Right cardiac atrium (tissue), 5 donors: ENCODE measurements around the gene FN3KRP. TPM values are rescaled to one million over a fixed set of nuclear protein-coding genes. Genes with fewer than 3 reads are reported as not detected.

Source experiments
- ATAC-seq, 2 donors: fragments of 200-7000 bp; cut with Tn5 transposase; one replicate each; pipeline versions ENCODE4 v1.8.0 to v1.9.1; 2020; ENCODE audit warnings: moderate library complexity in 2 of 2, mild to moderate bottlenecking in 1 of 2
- DNase-seq, 3 donors: peaks; one replicate each; pipeline ENCODE4 v3.0.0-alpha.2; 2020
- H3K27ac ChIP-seq: one replicate; pipeline ENCODE4 v1.5.1; 2013; ENCODE audit warnings: mild to moderate bottlenecking, low read length, control low read depth, moderate library complexity
- H3K27me3 ChIP-seq: one replicate; pipeline ENCODE4 v1.6.1; 2013; ENCODE audit not compliant: control insufficient read depth, insufficient read depth
- H3K4me1 ChIP-seq: one replicate; pipeline ENCODE4 v1.6.1; 2013; ENCODE audit warnings: low read length; ENCODE audit not compliant: control insufficient read depth, insufficient read depth
- H3K4me3 ChIP-seq: one replicate; pipeline ENCODE4 v1.5.1; 2013; ENCODE audit warnings: low read length, control low read depth
- H3K9me3 ChIP-seq: one replicate; pipeline ENCODE4 v1.6.1; 2013; ENCODE audit warnings: low read length; ENCODE audit not compliant: control insufficient read depth
- WGBS: extraction: QIAGEN DNeasy Blood & Tissue Kit; methylation state at CpG from one replicate; pipeline ENCODE4 v1.1.7; 2013; 5-methylcytosine and 5-hydroxymethylcytosine counted together
- intact Hi-C, 4 donors: fragments of 100-400 bp; cut with DNase I; formaldehyde crosslinking; loops; one replicate each; pipeline versions ENCODE4 v1.11.0 to v1.14.0; 2022 to 2023
- long read RNA-seq, 4 donors: library from polyadenylated mRNA; unstranded; transcript quantifications; one replicate each; pipeline ENCODE4 v2.0.0, GENCODE V29; 2020 to 2021
- polyA plus RNA-seq: library from polyadenylated mRNA; stranded (reverse); fragments of 200-250 nt; gene quantifications from one replicate; pipeline ENCODE4 v1.2.3, GENCODE V29; 2013
- total RNA-seq, 4 donors: library from RNA; stranded (reverse); fragmentation: NEBNext Ultra II Directional; extraction: Animal tissue kit (Norgen Biotek cat#: 25700); gene quantifications; one replicate each; pipeline ENCODE4 v1.2.1, GENCODE V29; 2021
- donor health status: healthy with polysubstance abuse.
- donor health status: DM: no; HTN: yes; CAD: no.
- donor health status: DM: no; HTN: no; CAD: no.
- donor health status: DM: no; HTN: yes; CAD: no; lungs with severe emphysema.
- donor health status: DM: yes; HTN: yes; CAD: no.

Gene FN3KRP, protein sequence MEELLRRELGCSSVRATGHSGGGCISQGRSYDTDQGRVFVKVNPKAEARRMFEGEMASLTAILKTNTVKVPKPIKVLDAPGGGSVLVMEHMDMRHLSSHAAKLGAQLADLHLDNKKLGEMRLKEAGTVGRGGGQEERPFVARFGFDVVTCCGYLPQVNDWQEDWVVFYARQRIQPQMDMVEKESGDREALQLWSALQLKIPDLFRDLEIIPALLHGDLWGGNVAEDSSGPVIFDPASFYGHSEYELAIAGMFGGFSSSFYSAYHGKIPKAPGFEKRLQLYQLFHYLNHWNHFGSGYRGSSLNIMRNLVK
- total RNA-seq (10 to 100 TPM; 10.4 to 15.0 (median 14.1) TPM), polyA plus RNA-seq (14.1 TPM)
- long read RNA-seq, donor 1, transcript FN3KRP-201 (6 exons, 1,849 nt): major isoform, 68 of 76 reads
- long read RNA-seq, donor 1, partial matches to known transcripts: 1 of 76 reads
- long read RNA-seq, donor 1, other reads (novel, unspliced or antisense): 6 of 76 reads
- long read RNA-seq, donor 2, transcript FN3KRP-201 (6 exons, 1,849 nt): major isoform, 18 of 19 reads
- long read RNA-seq, donor 2, partial matches to known transcripts: 0 of 19 reads
- long read RNA-seq, donor 2, other reads (novel, unspliced or antisense): 1 of 19 reads
- long read RNA-seq, donor 3, transcript FN3KRP-201 (6 exons, 1,849 nt): major isoform, 80 of 86 reads
- long read RNA-seq, donor 3, partial matches to known transcripts: 1 of 86 reads
- long read RNA-seq, donor 3, other reads (novel, unspliced or antisense): 5 of 86 reads
- long read RNA-seq, donor 4, transcript FN3KRP-201 (6 exons, 1,849 nt): major isoform, 32 of 32 reads
- long read RNA-seq, donor 4, partial matches to known transcripts: 0 of 32 reads
- long read RNA-seq, donor 4, other reads (novel, unspliced or antisense): 0 of 32 reads

DNA sequence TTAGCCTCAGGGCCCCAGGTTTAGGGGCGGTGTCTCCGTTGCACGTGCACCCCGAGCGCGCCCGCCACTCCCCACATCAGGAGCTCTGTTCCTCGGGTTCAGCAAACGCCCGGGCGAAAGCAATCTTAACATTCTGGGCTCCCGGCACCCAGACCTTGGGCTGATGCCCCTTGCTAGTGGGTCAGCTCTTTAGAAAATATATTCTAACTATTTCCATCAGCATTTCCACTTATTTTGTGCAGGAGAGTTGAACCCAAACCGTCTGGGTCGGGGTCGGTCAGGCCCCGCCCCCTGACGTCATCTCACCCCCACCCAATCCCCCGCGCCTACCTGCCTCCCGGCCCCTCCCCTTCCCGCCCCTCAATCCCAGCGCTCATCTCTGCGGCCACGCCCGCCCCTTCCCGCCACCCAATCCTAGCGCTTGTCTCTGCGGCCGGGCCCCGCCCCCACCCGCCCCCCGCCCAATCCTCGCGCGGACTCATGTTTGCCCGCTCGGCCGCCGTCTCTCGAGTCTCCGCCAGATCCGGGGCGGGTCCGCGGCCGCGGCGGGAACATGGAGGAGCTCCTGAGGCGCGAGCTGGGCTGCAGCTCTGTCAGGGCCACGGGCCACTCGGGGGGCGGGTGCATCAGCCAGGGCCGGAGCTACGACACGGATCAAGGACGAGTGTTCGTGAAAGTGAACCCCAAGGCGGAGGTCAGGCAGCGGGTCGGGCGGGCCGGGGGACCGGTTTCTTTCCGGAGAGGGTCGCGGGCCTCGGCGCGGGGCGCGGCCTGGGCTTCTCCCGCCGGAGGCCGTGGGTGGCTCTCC is at the start of gene FN3KRP:
Gene FN3KRP, plus strand, starts transcription at position 504 of the 808 bp plus-strand sequence. Its CDS starts 50 bp downstream, at position 554.
- H3K4me3 ChIP-seq: peak within 1 kb of the TSS; percentile 86
- intact Hi-C loops: no loop called here
- H3K4me1 ChIP-seq: peaks cover 4% of the 10 kb centered on the region
- under 1% methylated on average over 75 of the region's 75 CpGs for WGBS
- H3K9me3 ChIP-seq: no peaks in the 10 kb centered on the region
- peak; percentile 97 to 99 (median 99) for DNase-seq
- no peaks in the 10 kb centered on the region for H3K27me3 ChIP-seq
- H3K27ac ChIP-seq: no peak within 1 kb of the TSS
- peak; percentile 97 to 98 for ATAC-seq

DNA sequence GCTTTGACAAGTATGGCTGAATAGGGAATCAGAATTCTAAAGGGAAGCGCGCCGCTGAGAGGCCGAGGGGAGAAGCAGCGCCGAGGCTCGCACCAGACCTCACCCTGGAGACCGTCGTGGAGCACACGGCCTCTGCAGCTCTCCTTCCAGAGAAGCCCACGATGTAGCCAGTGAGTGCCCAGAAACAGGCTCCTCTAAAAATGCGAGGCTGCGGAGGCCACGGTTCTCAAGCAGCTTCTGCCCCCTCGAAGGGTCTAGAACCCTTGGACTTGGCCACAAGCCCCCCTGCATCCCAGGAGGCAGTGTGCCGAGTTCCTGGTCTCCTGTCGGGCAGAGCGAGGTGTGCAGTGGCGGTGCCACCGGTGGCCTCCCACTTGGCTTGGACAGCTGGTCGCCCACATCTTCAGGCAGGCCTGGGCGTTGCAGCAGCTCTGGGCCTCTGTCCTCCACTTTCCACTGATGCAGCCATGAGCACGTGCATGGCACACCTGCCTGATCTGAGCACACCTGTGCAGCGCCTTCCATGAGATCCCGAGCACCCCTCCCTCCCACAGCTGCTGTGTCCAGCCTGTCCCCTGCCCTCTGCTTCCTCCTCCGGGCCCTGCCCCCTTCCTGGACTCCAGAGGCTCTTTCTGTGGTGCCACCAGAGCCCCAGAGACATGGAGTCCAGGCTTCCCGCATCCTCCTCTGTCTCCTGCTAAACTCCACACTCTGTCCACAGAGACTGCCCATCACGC is 49.4 kb upstream of the FN3KRP start:
- DNase-seq (peak in 1 of 3 donors; percentile 30), ATAC-seq (no peak)
- Histone ChIP-seq H3K9me3 (no peaks in the 10 kb centered on the region), H3K27ac (no peak overlapping the region), H3K4me3 (no peak overlapping the region), H3K27me3 (no peaks in the 10 kb centered on the region), H3K4me1 (no peaks in the 10 kb centered on the region)
- intact Hi-C loops: loop anchor here in 3 of 4 donors (5.0 to 10.0 kb wide), 3 partner anchors 88 to 108 kb away; partner anchors contain the start of gene TBCD (in 1 of the 3)
- WGBS: 91% methylated on average over 28 of the region's 28 CpGs

DNA sequence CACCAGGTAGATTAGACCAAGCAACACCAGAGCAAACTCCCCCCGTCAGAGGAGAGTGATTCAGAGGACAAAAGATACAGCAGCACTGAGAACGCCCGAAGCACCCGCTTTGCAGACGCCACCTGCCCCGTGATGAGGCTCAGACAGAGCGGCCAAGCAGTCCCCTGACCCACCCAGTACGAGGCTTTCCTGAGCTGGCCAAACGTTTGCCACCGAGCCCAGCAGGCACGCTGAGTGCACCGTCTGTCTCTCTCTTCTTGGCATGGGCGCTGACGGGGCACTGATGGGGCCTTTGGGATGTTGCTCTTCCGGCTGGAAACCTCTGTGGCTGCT is 48.9 kb upstream of the FN3KRP start:
- peak in 1 of 3 donors; percentile 36 for DNase-seq
- no peak for ATAC-seq

DNA sequence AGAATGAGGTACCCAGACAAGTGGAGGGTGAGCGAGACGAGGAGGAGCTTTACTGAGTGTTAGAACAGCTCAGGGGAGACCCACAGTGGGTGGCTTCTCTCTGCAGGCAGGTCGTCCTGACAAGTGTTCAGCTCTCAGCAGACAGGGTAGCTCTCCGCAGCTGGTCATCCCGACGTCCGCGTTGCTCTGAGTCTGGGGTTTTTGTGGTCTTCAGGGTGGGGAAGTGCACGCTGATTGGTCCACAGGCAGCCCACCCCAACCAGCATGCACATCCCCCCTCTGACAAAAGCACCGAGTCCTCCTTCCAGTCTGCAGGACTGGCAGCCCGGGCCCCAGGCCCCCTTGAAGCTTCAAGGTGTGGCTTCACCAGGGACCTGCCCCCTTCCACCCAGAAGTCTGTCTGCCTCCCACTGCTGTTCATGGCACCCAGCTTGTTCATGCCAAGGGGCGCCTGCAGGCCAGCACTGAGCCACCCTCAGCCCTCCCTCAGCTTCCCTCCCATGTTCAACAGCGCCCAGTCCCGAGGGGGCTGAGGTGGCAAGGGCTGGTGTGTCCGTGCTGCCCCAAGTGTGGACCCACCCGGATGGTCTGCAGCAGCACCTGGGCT is 48.4 kb upstream of the FN3KRP start:
- Histone ChIP-seq H3K4me1 (no peaks in the 10 kb centered on the region), H3K27me3 (no peaks in the 10 kb centered on the region), H3K27ac (no peak overlapping the region), H3K9me3 (no peaks in the 10 kb centered on the region), H3K4me3 (no peak overlapping the region)
- DNase-seq: no peak
- intact Hi-C loops: loop anchor here in 3 of 4 donors (5.0 to 10.0 kb wide), 3 partner anchors 87 to 107 kb away; partner anchors contain the start of gene TBCD (in 1 of the 3)
- WGBS: 82% methylated on average over 16 of the region's 16 CpGs
- ATAC-seq: no peak

More for the DNA sequence above, 48.9 kb upstream of the FN3KRP start:
- Histone ChIP-seq H3K27ac (no peak overlapping the region), H3K27me3 (no peaks in the 10 kb centered on the region), H3K4me3 (no peak overlapping the region), H3K4me1 (no peaks in the 10 kb centered on the region), H3K9me3 (no peaks in the 10 kb centered on the region)
- intact Hi-C loops: loop anchor here in 3 of 4 donors (5.0 to 10.0 kb wide), 3 partner anchors 87 to 107 kb away; partner anchors contain the start of gene TBCD (in 1 of the 3)
- 89% methylated on average over 15 of the region's 15 CpGs for WGBS

DNA sequence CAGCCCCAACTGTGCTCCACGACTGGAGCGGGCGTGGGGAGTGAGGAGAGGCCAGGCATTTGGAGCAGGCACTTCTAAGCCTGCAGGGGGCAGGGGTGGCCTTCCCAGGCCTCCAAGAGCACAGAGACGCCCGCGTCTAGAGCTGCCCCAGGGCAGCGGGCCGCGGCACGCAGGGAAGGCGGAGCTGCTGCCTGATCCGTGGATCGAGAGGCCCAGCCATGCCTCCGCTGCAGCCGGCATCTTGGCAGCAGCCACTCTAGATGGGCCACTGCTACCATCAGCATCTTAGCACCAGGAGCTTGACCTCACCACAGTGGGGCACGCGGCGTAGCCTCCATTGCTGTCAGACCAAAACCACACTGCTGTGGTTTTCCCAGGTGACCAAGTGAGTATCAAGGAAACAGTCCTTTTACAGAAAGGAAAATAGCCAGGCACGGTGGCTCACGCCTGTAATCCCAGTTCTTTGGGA is 47.8 kb upstream of the FN3KRP start:
- DNase-seq (peak; percentile 57 to 86 (median 78)), ATAC-seq (peak; percentile 83)
- H3K9me3 ChIP-seq: no peaks in the 10 kb centered on the region
- H3K4me1 ChIP-seq: no peaks in the 10 kb centered on the region
- H3K27ac ChIP-seq: no peak overlapping the region
- 53% methylated on average over 20 of the region's 20 CpGs for WGBS
- intact Hi-C loops: loop anchor here in 3 of 4 donors (5.0 to 10.0 kb wide), 3 partner anchors 86 to 106 kb away; partner anchors contain the start of gene TBCD (in 1 of the 3)
- H3K27me3 ChIP-seq: no peaks in the 10 kb centered on the region
- no peak overlapping the region for H3K4me3 ChIP-seq

DNA sequence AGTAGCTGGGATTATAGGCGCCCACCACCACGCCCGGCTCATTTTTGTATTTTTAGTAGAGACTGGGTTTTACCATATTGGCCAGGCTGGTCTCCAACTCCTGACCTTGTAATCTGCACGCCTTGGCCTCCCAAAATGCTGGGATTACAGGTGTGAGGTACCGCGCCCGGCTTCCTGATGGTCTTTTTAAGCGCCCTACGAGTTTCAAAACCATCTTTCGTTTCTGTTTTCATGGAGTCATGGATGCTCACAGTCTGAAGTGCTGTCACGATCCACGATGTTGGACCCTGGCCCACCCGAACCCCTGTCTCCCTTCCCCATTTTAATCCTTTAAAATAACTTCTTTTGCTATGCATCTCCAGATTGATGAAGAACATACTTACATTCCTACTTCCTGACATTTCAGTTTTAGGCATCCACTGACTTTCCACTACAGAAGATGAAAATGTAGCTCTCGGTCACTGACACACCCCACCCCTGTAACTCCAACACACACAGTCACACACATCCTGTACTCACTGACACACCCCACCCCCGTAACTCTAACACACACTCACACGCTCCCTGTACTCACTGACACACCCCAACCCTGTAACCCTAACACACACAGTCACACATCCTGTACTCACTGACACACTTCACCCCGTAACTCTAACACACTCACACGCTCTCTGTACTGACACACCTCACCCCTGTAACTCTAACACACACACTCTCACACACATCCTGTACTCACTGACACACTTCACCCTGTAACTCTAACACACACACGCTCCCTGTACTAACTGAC is 45.6 kb upstream of the FN3KRP start:
- H3K27ac ChIP-seq: no peak overlapping the region
- no peaks in the 10 kb centered on the region for H3K9me3 ChIP-seq
- H3K4me3 ChIP-seq: no peak overlapping the region
- ATAC-seq (no peak), DNase-seq (peak in 1 of 3 donors; percentile 37)
- intact Hi-C loops: no loop called here
- WGBS: 91% methylated on average over 19 of the region's 19 CpGs
- H3K27me3 ChIP-seq: no peaks in the 10 kb centered on the region
- H3K4me1 ChIP-seq: no peaks in the 10 kb centered on the region

DNA sequence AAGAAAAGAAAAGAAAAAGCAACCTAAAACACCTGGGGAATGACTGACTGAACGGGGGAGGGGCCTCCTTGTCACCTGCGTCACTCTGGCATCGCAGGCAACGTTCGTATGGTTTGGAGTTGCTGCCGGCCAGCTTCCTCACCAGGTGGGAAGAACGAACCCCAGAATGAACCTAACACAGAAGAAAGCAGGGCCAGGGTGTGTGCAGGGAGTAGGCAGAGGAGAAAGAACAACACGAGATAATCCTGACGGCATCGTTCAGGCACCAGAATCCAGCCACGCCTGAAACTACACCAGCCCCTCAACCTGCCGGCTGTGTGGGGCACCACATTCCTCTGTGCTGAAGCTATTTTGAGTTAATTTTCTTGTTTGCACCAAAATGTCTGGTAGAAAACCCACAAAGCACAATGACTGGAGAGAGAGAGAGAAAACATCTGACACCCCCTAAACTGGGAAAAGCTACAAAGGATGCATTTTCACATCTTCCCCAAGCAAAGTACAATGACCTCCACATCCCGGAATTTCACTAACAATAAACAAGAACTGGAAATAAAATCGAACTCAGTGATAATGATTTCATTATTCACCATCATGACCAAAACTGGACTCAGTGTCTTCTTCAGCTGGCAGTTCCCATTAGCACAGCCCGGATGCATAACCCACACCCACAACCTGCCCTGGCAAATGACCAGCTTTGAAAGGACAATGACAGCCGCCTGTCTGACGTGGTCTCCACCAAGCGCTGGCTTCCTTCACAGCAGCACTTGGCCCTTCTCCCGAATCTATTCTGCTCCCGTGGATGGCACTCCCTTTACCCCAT is 41.6 kb upstream of the FN3KRP start:
- Histone ChIP-seq H3K27ac (no peak overlapping the region), H3K4me3 (no peak overlapping the region), H3K27me3 (no peaks in the 10 kb centered on the region), H3K4me1 (no peaks in the 10 kb centered on the region), H3K9me3 (no peaks in the 10 kb centered on the region)
- intact Hi-C loops: no loop called here
- peak in 1 of 3 donors; percentile 23 for DNase-seq
- 73% methylated on average over 20 of the region's 20 CpGs for WGBS
- ATAC-seq: no peak

DNA sequence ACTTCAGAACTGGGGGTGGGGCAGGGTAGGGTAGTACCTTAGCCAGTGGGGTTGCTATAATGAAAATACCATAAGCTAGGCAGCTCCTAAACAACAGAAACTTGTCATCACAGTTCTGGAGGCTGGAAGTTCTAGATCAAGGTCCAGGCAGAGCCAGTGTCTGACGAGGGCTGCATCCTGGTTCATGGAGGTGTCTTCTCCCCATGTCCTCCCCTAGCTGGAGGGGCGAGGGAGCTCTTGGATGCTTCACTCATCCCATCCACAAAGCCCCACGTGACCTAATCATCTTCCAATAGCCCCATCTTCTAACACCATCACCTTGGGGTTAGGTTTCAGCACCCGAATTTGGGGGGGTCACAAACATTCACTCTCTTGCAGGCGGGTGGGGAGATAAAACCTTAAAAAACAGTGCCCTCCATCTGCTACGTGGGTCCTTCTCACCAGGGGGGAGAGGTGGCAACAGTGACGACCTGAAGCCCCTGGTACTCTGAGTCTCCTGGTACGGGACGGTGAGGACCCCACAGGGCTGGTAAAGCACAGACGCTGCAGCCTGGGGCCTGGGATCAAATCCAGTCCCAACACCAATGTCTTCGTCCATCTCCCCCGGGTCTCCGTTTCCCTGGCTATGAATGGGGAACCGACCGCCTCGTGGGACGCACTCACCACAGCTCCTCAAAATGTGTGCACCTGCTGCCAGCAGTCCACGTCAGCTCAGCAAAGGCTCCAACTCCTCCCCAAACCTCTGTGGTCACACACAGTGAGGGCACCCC is 40.8 kb upstream of the FN3KRP start:
- H3K4me3 ChIP-seq: no peak overlapping the region
- no peak overlapping the region for H3K27ac ChIP-seq
- DNase-seq (no peak), ATAC-seq (no peak)
- 85% methylated on average over 18 of the region's 18 CpGs for WGBS
- H3K9me3 ChIP-seq: no peaks in the 10 kb centered on the region
- H3K27me3 ChIP-seq: no peaks in the 10 kb centered on the region
- intact Hi-C loops: no loop called here
- H3K4me1 ChIP-seq: no peaks in the 10 kb centered on the region
